ENCODE results near the gene FRMD8. TPM values are rescaled to one million over a fixed set of nuclear protein-coding genes. Genes with fewer than 3 reads are reported as not detected.

Gene FRMD8
- total and polyA plus RNA-seq, 2 of the 4 experiments (the other 2 are of a cell fraction) = 11.3 to 19.8 TPM

GRCh38 chr11:65437436-65438227, 51.2 kb downstream of the FRMD8 start (continued):
- no peak for TF ChIP-seq ELK1 (IDR thresholded peaks at IDR 0.05; ENCODE audit: borderline replicate concordance, low read depth, low read length)

- Histone ChIP-seq H4K91ac (ENCODE audit: insufficient read depth, low read depth, low read length) (no peak overlapping the region), H2AK9ac (replicated peaks; ENCODE audit: low read depth, low read length, poor library complexity) (no peak overlapping the region), H3K18ac (ENCODE audit: low read depth, low read length) (no peak overlapping the region), H3K79me1 (ENCODE audit: low read depth in 1 of 2, low read length in 2 of 2) (peaks cover 11 to 72% of the 10 kb centered on the region in 2 experiments), H3K36me3 (ENCODE audit: control insufficient read depth, insufficient read depth, low read length) (peaks cover 57% of the 10 kb centered on the region), H3K4me3 (ENCODE audit: insufficient read depth, low read depth, low read length) (no peak overlapping the region), H4K5ac (ENCODE audit: low read depth, low read length) (no peak overlapping the region), H3K9ac (ENCODE audit: low read depth, low read length) (no peak overlapping the region), H4K20me1 (ENCODE audit: insufficient read depth, low read length) (peaks cover 97% of the 10 kb centered on the region), H2BK20ac (ENCODE audit: low read depth, low read length) (no peak overlapping the region), H3K4me1 (ENCODE audit: control insufficient read depth, insufficient read depth, low read length) (peaks cover 2% of the 10 kb centered on the region), H3K14ac (replicated peaks; ENCODE audit: low read depth, low read length) (no peak overlapping the region), H3K4me2 (ENCODE audit: low read depth, low read length) (no peak overlapping the region), H3K23ac (ENCODE audit: low read depth, low read length) (no peak overlapping the region), H4K8ac (ENCODE audit: low read depth in 2 of 2, low read length in 2 of 2) (no peak overlapping the region), H3K9me1 (ENCODE audit: insufficient read depth, low read length) (peaks cover 7% of the 10 kb centered on the region), H3K4ac (ENCODE audit: low read depth, low read length) (no peak overlapping the region), H3K56ac (ENCODE audit: extremely low read depth, insufficient read depth, low read length) (no peak overlapping the region), H2AFZ (replicated peaks; ENCODE audit: low read length, poor library complexity) (no peak overlapping the region), H3K27me3 (ENCODE audit: control insufficient read depth, insufficient read depth, low read length) (no peaks in the 10 kb centered on the region), H2BK15ac (ENCODE audit: low read depth, low read length) (no peak overlapping the region), H2BK5ac (ENCODE audit: low read depth, low read length, poor library complexity, severe bottlenecking) (no peak overlapping the region), H2BK120ac (ENCODE audit: low read depth, low read length) (no peak overlapping the region), H2AK5ac (ENCODE audit: low read depth, low read length) (no peak overlapping the region), H3K27ac (ENCODE audit: insufficient read depth, low read length) (no peak overlapping the region), H3K9me3 (ENCODE audit: control insufficient read depth, insufficient read depth, low read length) (no peaks in the 10 kb centered on the region)
- DNase-seq = peak; percentile 40
- dilution Hi-C loops (cut with HindIII; ENCODE audit: low sequenced_read_pairs, unreplicated experiment) = no loop called here
- no TSS peak for BruUV-seq (replicated peaks)
- in situ Hi-C loops (cut with MboI; ENCODE audit: low sequenced_read_pairs) = no loop called here
- intact Hi-C loops (cut with micrococcal nuclease) = no loop called here
- no CpG with 5 or more reads among the region's 9 CpGs for WGBS, 2 experiments (ENCODE audit: extremely low coverage in 2 of 2, insufficient read length in 1 of 2)
- no peak for ATAC-seq (ENCODE audit: low read depth)
- TF ChIP-seq CEBPB (IDR thresholded peaks at IDR 0.05; ENCODE audit: low read depth, low read length) (peak; percentile 64; the same call in 1 of the 2 replicates), NFE2L2 (IDR thresholded peaks at IDR 0.05; ENCODE audit: low read depth, low read length) (no peak), POLR2A (IDR thresholded peaks at IDR 0.05; ENCODE audit: low read depth, low read length) (peak; percentile 66; the same call in 1 of the 2 replicates)
- CTCF ChIA-PET = no interaction called here
- POLR2A ChIA-PET (ENCODE audit: unreplicated experiment) = interaction anchor here (0.6 to 0.8 kb wide), 2 partner anchors 33 to 61 kb away, joined by 4 to 7 read pairs; no protein-coding TSS in a partner anchor
Observed at GRCh38 chr11:65438257-65439151, 52.1 kb downstream of the FRMD8 start.

Measured in IMR-90 (cell line).